Parathyroid adenoma (tissue), 2 donors: ENCODE results near the gene KRTAP5-3.

Experiments
- H2AFZ ChIP-seq: fragments of 300-600 bp; sonication (generic); one replicate; pipeline ENCODE4 v1.7.0; 2017; ENCODE audit warnings: antibody characterized with exemption, mild to moderate bottlenecking
- H3K27ac ChIP-seq: fragments of 300-600 bp; sonication (generic); one replicate; pipeline ENCODE4 v1.7.0; 2017
- H3K27me3 ChIP-seq: fragments of 300-600 bp; sonication (generic); one replicate; pipeline ENCODE4 v1.7.0; 2017; ENCODE audit warnings: low read length; ENCODE audit not compliant: control insufficient read depth, insufficient read depth
- H3K36me3 ChIP-seq: fragments of 300-600 bp; sonication (generic); one replicate; pipeline ENCODE4 v1.7.0; 2017; ENCODE audit warnings: low read length; ENCODE audit not compliant: control insufficient read depth, insufficient read depth
- H3K4me1 ChIP-seq: fragments of 300-600 bp; sonication (generic); one replicate; pipeline ENCODE4 v1.7.0; 2017; ENCODE audit warnings: control low read depth
- H3K4me2 ChIP-seq: fragments of 300-600 bp; sonication (generic); one replicate; pipeline ENCODE4 v1.7.0; 2017; ENCODE audit warnings: low read length
- H3K4me3 ChIP-seq: fragments of 300-600 bp; sonication (generic); one replicate; pipeline ENCODE4 v1.7.0; 2017; ENCODE audit warnings: low read depth, low read length
- H3K79me2 ChIP-seq: fragments of 300-600 bp; sonication (generic); one replicate; pipeline ENCODE4 v1.7.0; 2017; ENCODE audit warnings: control low read depth
- H3K9ac ChIP-seq: fragments of 300-600 bp; sonication (generic); one replicate; pipeline ENCODE4 v1.7.0; 2017; ENCODE audit warnings: mild to moderate bottlenecking
- H3K9me3 ChIP-seq: fragments of 300-600 bp; sonication (generic); one replicate; pipeline ENCODE4 v1.7.0; 2017; ENCODE audit warnings: low read length; ENCODE audit not compliant: control insufficient read depth
- CTCF ChIP-seq: fragments of 300-600 bp; sonication (generic); IDR thresholded peaks from one replicate; pipeline ENCODE4 v1.7.0; 2017; ENCODE audit warnings: antibody characterized with exemption, mild to moderate bottlenecking
- donor health status: primary hyperparathyroidism.

KRTAP5-3 gene

GRCh38 chr11:1608363-1608762, at the start of gene KRTAP5-3:
Gene KRTAP5-3 (minus strand): TSS chr11:1608463. CDS start chr11:1608385, 78 bp downstream.
- Histone ChIP-seq H3K27me3 (no peaks in the 10 kb centered on the region), H3K9ac (no peak within 1 kb of the TSS), H3K27ac (no peak within 1 kb of the TSS), H3K4me2 (no peak within 1 kb of the TSS), H3K79me2 (no peaks in the 10 kb centered on the region), H3K4me3 (no peak within 1 kb of the TSS), H3K4me1 (no peaks in the 10 kb centered on the region), H2AFZ (no peak within 1 kb of the TSS), H3K9me3 (no peaks in the 10 kb centered on the region), H3K36me3 (no peaks in the 10 kb centered on the region)
- no peak for TF ChIP-seq CTCF

- no peak for TF ChIP-seq CTCF
- no peak overlapping the region for H3K9ac ChIP-seq
Observed at GRCh38 chr11:1656670-1657069, 48.4 kb upstream of the KRTAP5-3 start.

DNA sequence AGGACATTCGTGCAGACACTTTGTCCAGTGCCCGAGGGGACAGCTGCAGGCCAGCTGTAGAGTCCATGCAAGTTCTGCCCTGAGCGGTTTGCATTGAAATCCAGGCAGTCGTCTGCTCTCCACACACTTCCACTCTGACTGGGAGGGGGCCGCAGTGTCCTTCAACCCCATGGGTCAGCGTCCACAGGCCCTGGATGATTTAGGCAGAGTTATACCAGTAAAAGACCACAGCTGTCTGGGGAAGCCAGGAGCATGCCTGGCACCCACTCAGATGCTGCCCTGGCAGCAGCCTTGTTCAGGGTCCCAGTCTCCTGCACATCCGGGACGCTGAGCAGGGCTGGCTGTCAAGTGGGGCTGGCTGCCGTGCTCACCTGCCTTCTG, 47.8 kb upstream of the KRTAP5-3 start:
- no peak for TF ChIP-seq CTCF
- no peaks in the 10 kb centered on the region for H3K36me3 ChIP-seq
- no peak overlapping the region for H3K4me2 ChIP-seq
- H2AFZ ChIP-seq: no peak overlapping the region
- H3K4me1 ChIP-seq: no peaks in the 10 kb centered on the region
- no peak overlapping the region for H3K9ac ChIP-seq
- H3K27me3 ChIP-seq: no peaks in the 10 kb centered on the region
- H3K27ac ChIP-seq: no peak overlapping the region
- no peak overlapping the region for H3K4me3 ChIP-seq
- H3K9me3 ChIP-seq: no peaks in the 10 kb centered on the region
- H3K79me2 ChIP-seq: no peaks in the 10 kb centered on the region

More at GRCh38 chr11:1656670-1657069, 48.4 kb upstream of the KRTAP5-3 start:
- Histone ChIP-seq H3K4me2 (no peak overlapping the region), H3K4me3 (no peak overlapping the region), H3K4me1 (no peaks in the 10 kb centered on the region), H3K27ac (no peak overlapping the region), H3K36me3 (no peaks in the 10 kb centered on the region), H3K79me2 (no peaks in the 10 kb centered on the region), H3K9me3 (no peaks in the 10 kb centered on the region), H3K27me3 (no peaks in the 10 kb centered on the region), H2AFZ (no peak overlapping the region)

- Histone ChIP-seq H3K4me3 (no peak overlapping the region), H3K4me1 (no peaks in the 10 kb centered on the region), H3K79me2 (no peaks in the 10 kb centered on the region), H3K36me3 (no peaks in the 10 kb centered on the region), H3K4me2 (no peak overlapping the region), H3K9ac (no peak overlapping the region), H3K27me3 (no peaks in the 10 kb centered on the region), H3K9me3 (no peaks in the 10 kb centered on the region), H3K27ac (no peak overlapping the region), H2AFZ (no peak overlapping the region)
- no peak for TF ChIP-seq CTCF
Observed at GRCh38 chr11:1655168-1656060, 47.2 kb upstream of the KRTAP5-3 start.
